ENCODE results near the gene ZNF354C. TPM values are rescaled to one million over a fixed set of nuclear protein-coding genes. Genes with fewer than 3 reads are reported as not detected.

The ZNF354C gene
- total and polyA plus RNA-seq, 10 of the 15 experiments (the other 5 are each of a cell fraction or from before 2014, with no cell fraction given): 0.01 to 0.03 (median 0.02) TPM; not detected in 7

- no peak for TF ChIP-seq SRF (IDR thresholded peaks at IDR 0.05; ENCODE audit: low read depth in 2 of 2, low read length in 2 of 2)
- no peak for TF ChIP-seq CBX5 (IDR thresholded peaks at IDR 0.05; ENCODE audit: low read depth)
Observed at GRCh38 chr5:179055841-179056240, 4.3 kb upstream of the ZNF354C start (continued).

DNA sequence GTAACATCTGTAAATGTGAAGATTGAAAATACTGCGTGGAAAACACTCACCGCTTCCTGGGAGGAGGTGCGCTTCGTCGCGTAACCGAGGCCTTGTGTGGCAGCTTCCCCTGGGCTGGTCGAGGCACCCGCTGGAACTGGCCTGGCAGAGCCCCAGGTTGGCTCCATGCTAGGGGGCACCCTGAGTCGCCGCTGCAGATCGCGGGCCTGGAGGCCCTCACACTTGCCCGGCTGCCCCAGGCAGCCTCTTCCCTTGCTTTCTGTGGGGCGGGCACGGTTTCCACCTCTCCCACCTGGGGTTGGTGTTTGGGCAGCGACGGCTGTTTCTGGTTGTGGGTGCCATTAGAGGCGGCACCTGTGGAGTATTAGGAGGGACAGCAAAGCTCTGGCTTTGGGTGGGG is 852 bp downstream of the ZNF354C start:
- no peak for ATAC-seq
- Histone ChIP-seq H3K9me3 (replicated peaks; ENCODE audit: control insufficient read depth, insufficient read depth, low read length) (peaks cover 6% of the 10 kb centered on the region; the same call in 1 of the 3 replicates), H3K27ac (ENCODE audit: control insufficient read depth, insufficient read depth) (no peak overlapping the region), H4K20me1 (ENCODE audit: control insufficient read depth, insufficient read depth) (no peaks in the 10 kb centered on the region), H3K4me1 (ENCODE audit: control insufficient read depth, insufficient read depth, low read length) (no peaks in the 10 kb centered on the region), H3K27me3 (replicated peaks in 1 of 2; ENCODE audit: control insufficient read depth in 2 of 2, insufficient read depth in 2 of 2, low read length in 1 of 2) (no peaks in the 10 kb centered on the region), H3K79me2 (ENCODE audit: control insufficient read depth, insufficient read depth, low read length) (no peaks in the 10 kb centered on the region), H2AFZ (ENCODE audit: control insufficient read depth, low read depth, low read length) (no peak overlapping the region), H3K9ac (ENCODE audit: control insufficient read depth, insufficient read depth, low read length) (no peak overlapping the region), H3K4me2 (ENCODE audit: control insufficient read depth, insufficient read depth) (no peak overlapping the region), H3K4me3 (no peak overlapping the region), H3K36me3 (ENCODE audit: control insufficient read depth in 2 of 2, insufficient read depth in 2 of 2, low read length in 1 of 2) (no peaks in the 10 kb centered on the region)
- ChIA-PET CTCF (no interaction called here), SMC1A (ENCODE audit: uncharacterized antibody, unreplicated experiment) (no interaction called here), RAD21 (ENCODE audit: unreplicated experiment) (no interaction called here), POLR2A (no interaction called here)
- intact Hi-C loops (cut with micrococcal nuclease; ENCODE audit: unreplicated experiment): no loop called here
- 82% methylated on average over 19 of the region's 19 CpGs for WGBS (ENCODE audit: insufficient coverage, insufficient replicate concordance, low lambda C conversion rate, missing lambda C conversion rate)
- in situ Hi-C loops (cut with MboI): no loop called here
- no TSS peak for BruUV-seq (replicated peaks)
- FAIRE-seq: no peak
- no peak for DNase-seq (ENCODE audit: low read depth, low spot score)
- no peak for TF ChIP-seq DPF2 (IDR thresholded peaks at IDR 0.05)
- no peak for TF ChIP-seq CUX1 (IDR thresholded peaks at IDR 0.05; ENCODE audit: insufficient replicate concordance, low read depth, low read length)
- no peak for TF ChIP-seq CREB1 (IDR thresholded peaks at IDR 0.05; ENCODE audit: low read depth)
- no peak for TF ChIP-seq IRF4 (IDR thresholded peaks at IDR 0.05; ENCODE audit: low read depth, low read length)
- TF ChIP-seq, protein P1, sequence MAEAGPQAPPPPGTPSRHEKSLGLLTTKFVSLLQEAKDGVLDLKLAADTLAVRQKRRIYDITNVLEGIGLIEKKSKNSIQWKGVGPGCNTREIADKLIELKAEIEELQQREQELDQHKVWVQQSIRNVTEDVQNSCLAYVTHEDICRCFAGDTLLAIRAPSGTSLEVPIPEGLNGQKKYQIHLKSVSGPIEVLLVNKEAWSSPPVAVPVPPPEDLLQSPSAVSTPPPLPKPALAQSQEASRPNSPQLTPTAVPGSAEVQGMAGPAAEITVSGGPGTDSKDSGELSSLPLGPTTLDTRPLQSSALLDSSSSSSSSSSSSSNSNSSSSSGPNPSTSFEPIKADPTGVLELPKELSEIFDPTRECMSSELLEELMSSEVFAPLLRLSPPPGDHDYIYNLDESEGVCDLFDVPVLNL (IDR thresholded peaks at IDR 0.05; ENCODE audit: low read depth, low read length): no peak
- TF ChIP-seq TBL1XR1 (IDR thresholded peaks at IDR 0.05; ENCODE audit: low read depth, low read length): no peak
- TF ChIP-seq, protein P2, sequence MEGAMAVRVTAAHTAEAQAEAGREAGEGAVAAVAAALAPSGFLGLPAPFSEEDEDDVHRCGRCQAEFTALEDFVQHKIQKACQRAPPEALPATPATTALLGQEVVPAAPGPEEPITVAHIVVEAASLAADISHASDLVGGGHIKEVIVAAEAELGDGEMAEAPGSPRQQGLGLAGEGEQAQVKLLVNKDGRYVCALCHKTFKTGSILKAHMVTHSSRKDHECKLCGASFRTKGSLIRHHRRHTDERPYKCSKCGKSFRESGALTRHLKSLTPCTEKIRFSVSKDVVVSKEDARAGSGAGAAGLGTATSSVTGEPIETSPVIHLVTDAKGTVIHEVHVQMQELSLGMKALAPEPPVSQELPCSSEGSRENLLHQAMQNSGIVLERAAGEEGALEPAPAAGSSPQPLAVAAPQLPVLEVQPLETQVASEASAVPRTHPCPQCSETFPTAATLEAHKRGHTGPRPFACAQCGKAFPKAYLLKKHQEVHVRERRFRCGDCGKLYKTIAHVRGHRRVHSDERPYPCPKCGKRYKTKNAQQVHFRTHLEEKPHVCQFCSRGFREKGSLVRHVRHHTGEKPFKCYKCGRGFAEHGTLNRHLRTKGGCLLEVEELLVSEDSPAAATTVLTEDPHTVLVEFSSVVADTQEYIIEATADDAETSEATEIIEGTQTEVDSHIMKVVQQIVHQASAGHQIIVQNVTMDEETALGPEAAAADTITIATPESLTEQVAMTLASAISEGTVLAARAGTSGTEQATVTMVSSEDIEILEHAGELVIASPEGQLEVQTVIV (IDR thresholded peaks at IDR 0.05; ENCODE audit: borderline replicate concordance, partially characterized antibody): no peak
- no peak for TF ChIP-seq BRCA1 (IDR thresholded peaks at IDR 0.05; ENCODE audit: low read depth, low read length)
- TF ChIP-seq RAD21 (IDR thresholded peaks at IDR 0.05; ENCODE audit: insufficient read depth, low read depth, low read length): no peak
- TF ChIP-seq RELB (IDR thresholded peaks at IDR 0.05; ENCODE audit: low read depth): no peak
